H1 (cell line): Measurements from ENCODE around the gene DYNC2I2. TPM values are rescaled to one million over a fixed set of nuclear protein-coding genes. Genes with fewer than 3 reads are reported as not detected.

Experiments
- CTCF ChIA-PET: fragments of 300-600 bp; sonication (Branson Sonifier 250); formaldehyde crosslinking; loops from one replicate; lab custom pipeline; 2021; ENCODE audit not compliant: partially characterized antibody; lab: Charles Lee
- POLR2A ChIA-PET: fragments of 300-600 bp; sonication (Branson Sonifier 250); formaldehyde crosslinking; loops from one replicate; lab custom pipeline; 2021; ENCODE audit warnings: inconsistent platforms; ENCODE audit not compliant: partially characterized antibody; lab: Charles Lee
- DNase-seq, 2 experiments: peaks; one replicate each; pipeline versions ENCODE4 v3.0.0 to v3.0.0-alpha.2; 2010 to 2022; ENCODE audit warnings: low spot score in 2 of 2, low read depth in 1 of 2, mixed read lengths in 1 of 2
- FAIRE-seq: peaks from 2 replicates; lab custom pipeline; 2011; peaks lifted over from hg19 to GRCh38; lab: Jason Lieb, UNC
- H2AFZ ChIP-seq: 2 replicates; pipeline ENCODE4 v1.8.1; 2012; ENCODE audit warnings: low read length, inconsistent platforms
- H2AK5ac ChIP-seq: 2 replicates; pipeline ENCODE4 v1.6.1; 2013; ENCODE audit warnings: low read depth, low read length
- H2BK120ac ChIP-seq: replicated peaks from 2 replicates; pipeline ENCODE3; 2013; ENCODE audit warnings: low read depth, low read length, inconsistent platforms
- H2BK12ac ChIP-seq: 2 replicates; pipeline ENCODE4 v1.6.1; 2013; ENCODE audit warnings: low read depth, low read length
- H2BK15ac ChIP-seq: 2 replicates; pipeline ENCODE4 v1.6.1; 2013; ENCODE audit warnings: low read length
- H2BK20ac ChIP-seq: 2 replicates; pipeline ENCODE4 v1.6.1; 2013; ENCODE audit warnings: low read length
- H2BK5ac ChIP-seq: 2 replicates; pipeline ENCODE4 v1.6.1; 2013; ENCODE audit warnings: low read depth, low read length
- H3K14ac ChIP-seq: 2 replicates; pipeline ENCODE4 v1.6.1; 2013; ENCODE audit warnings: inconsistent platforms; ENCODE audit not compliant: insufficient read length
- H3K18ac ChIP-seq: 2 replicates; pipeline ENCODE4 v1.6.1; 2013; ENCODE audit warnings: low read length; ENCODE audit errors: extremely low read depth
- H3K23ac ChIP-seq: 2 replicates; pipeline ENCODE4 v1.6.1; 2013; ENCODE audit warnings: inconsistent platforms; ENCODE audit not compliant: insufficient read length
- H3K23me2 ChIP-seq: 2 replicates; pipeline ENCODE4 v1.6.1; 2013; ENCODE audit warnings: low read depth, low read length
- H3K27ac ChIP-seq: 2 replicates; pipeline ENCODE4 v1.6.1; 2011; ENCODE audit warnings: low read depth, low read length, inconsistent platforms
- H3K27me3 ChIP-seq, 4 experiments: replicated peaks in 1 of 4; 1 replicate in 1 of 4; 2 replicates in 3 of 4; pipeline versions ENCODE4 v1.6.1 to v1.8.1; 2011 to 2013; ENCODE audit warnings: low read length in 3 of 4, mild to moderate bottlenecking in 3 of 4, inconsistent platforms in 2 of 4, mixed read lengths in 2 of 4, moderate library complexity in 1 of 4; ENCODE audit not compliant: control insufficient read depth in 3 of 4, insufficient read depth in 3 of 4; ENCODE audit errors: extremely low read depth in 1 of 4
- H3K36me3 ChIP-seq, 4 experiments: 2 replicates each; pipeline versions ENCODE4 v1.6.1 to v1.8.1; 2011 to 2013; ENCODE audit warnings: mild to moderate bottlenecking in 4 of 4, low read length in 3 of 4, moderate library complexity in 2 of 4, control low read depth in 1 of 4, inconsistent platforms in 1 of 4; ENCODE audit not compliant: insufficient read depth in 4 of 4, control insufficient read depth in 2 of 4
- H3K4ac ChIP-seq: replicated peaks from 2 replicates; pipeline ENCODE3; 2013; ENCODE audit warnings: low read length, low read depth, mixed read lengths, inconsistent platforms; ENCODE audit not compliant: insufficient read length
- H3K4me1 ChIP-seq, 4 experiments: replicated peaks in 1 of 4; 1 replicate in 1 of 4; 2 replicates in 3 of 4; pipeline versions ENCODE4 v1.6.1 to v1.8.1; 2011 to 2013; ENCODE audit warnings: low read length in 3 of 4, inconsistent platforms in 2 of 4, mixed read lengths in 1 of 4; ENCODE audit not compliant: insufficient read depth in 4 of 4, control insufficient read depth in 3 of 4
- H3K4me2 ChIP-seq, 2 experiments: 2 replicates each; pipeline versions ENCODE4 v1.6.1 to v1.8.1; 2011 to 2013; ENCODE audit warnings: low read depth in 2 of 2, low read length in 2 of 2, control low read depth in 1 of 2, inconsistent platforms in 1 of 2, mild to moderate bottlenecking in 1 of 2; ENCODE audit not compliant: insufficient read depth in 1 of 2
- H3K4me3 ChIP-seq, 4 experiments: fragments of 200-600, 300-600 bp in 1 of 4; sonication (generic), shearing (Covaris generic), sonication (Bioruptor Twin) in 1 of 4; 2 replicates each; pipeline versions ENCODE4 v1.5.1 to v1.8.1; 2011 to 2016; ENCODE audit warnings: low read length in 4 of 4, low read depth in 3 of 4, control low read depth in 2 of 4, inconsistent platforms in 2 of 4, mild to moderate bottlenecking in 2 of 4, mixed read lengths in 1 of 4, moderate library complexity in 1 of 4; ENCODE audit not compliant: insufficient read depth in 2 of 4; ENCODE audit errors: extremely low read depth in 1 of 4
- H3K56ac ChIP-seq: replicated peaks from 2 replicates; pipeline ENCODE3; 2013; ENCODE audit warnings: low read depth, mild to moderate bottlenecking, mixed read lengths, low read length, inconsistent platforms; ENCODE audit not compliant: insufficient read length
- H3K79me1 ChIP-seq: 2 replicates; pipeline ENCODE4 v1.6.1; 2013; ENCODE audit warnings: low read depth, low read length, control low read depth
- H3K79me2 ChIP-seq, 2 experiments: 2 replicates each; pipeline versions ENCODE4 v1.6.1 to v1.8.1; 2012 to 2013; ENCODE audit warnings: low read length in 2 of 2, mild to moderate bottlenecking in 2 of 2, inconsistent platforms in 1 of 2; ENCODE audit not compliant: insufficient read depth in 2 of 2, control insufficient read depth in 1 of 2
- H3K9ac ChIP-seq, 4 experiments: replicated peaks in 1 of 4; 1 replicate in 1 of 4; 2 replicates in 3 of 4; pipeline versions ENCODE4 v1.6.1 to v1.8.1; 2011 to 2013; ENCODE audit warnings: low read depth in 3 of 4, low read length in 3 of 4, control low read depth in 2 of 4, mild to moderate bottlenecking in 2 of 4, moderate library complexity in 2 of 4, inconsistent platforms in 1 of 4; ENCODE audit errors: extremely low read depth in 1 of 4
- H3K9me3 ChIP-seq, 2 experiments: 2 replicates each; pipeline versions ENCODE4 v1.6.1 to v1.8.1; 2012 to 2013; ENCODE audit warnings: mild to moderate bottlenecking in 2 of 2, moderate library complexity in 2 of 2, control low read depth in 1 of 2, inconsistent platforms in 1 of 2, low read depth in 1 of 2, low read length in 1 of 2, mixed read lengths in 1 of 2; ENCODE audit not compliant: insufficient read depth in 2 of 2
- H4K20me1 ChIP-seq, 2 experiments: replicated peaks in 1 of 2; 2 replicates each; pipeline versions ENCODE3 to v1.8.1; 2011 to 2013; ENCODE audit warnings: inconsistent platforms in 2 of 2, low read length in 2 of 2, mild to moderate bottlenecking in 1 of 2; ENCODE audit not compliant: insufficient read depth in 2 of 2, control insufficient read depth in 1 of 2
- H4K5ac ChIP-seq: 2 replicates; pipeline ENCODE4 v1.6.1; 2013; ENCODE audit warnings: low read length, low read depth, mixed read lengths, inconsistent platforms; ENCODE audit not compliant: insufficient read length
- H4K8ac ChIP-seq: 2 replicates; pipeline ENCODE4 v1.8.0; 2013; ENCODE audit warnings: mild to moderate bottlenecking, moderate library complexity, low read length, inconsistent platforms; ENCODE audit not compliant: insufficient read depth; ENCODE audit errors: extremely low read depth
- H4K91ac ChIP-seq: replicated peaks from 2 replicates; pipeline ENCODE3; 2013; ENCODE audit warnings: low read length, mixed read lengths, inconsistent platforms; ENCODE audit not compliant: insufficient read length
- CTCF ChIP-seq, 3 experiments: IDR thresholded peaks; 1 replicate in 2 of 3; 2 replicates in 1 of 3; pipeline versions ENCODE4 v1.5.1 to v1.6.1; 2011; ENCODE audit warnings: low read length in 3 of 3, mild to moderate bottlenecking in 3 of 3, inconsistent platforms in 2 of 3, low read depth in 1 of 3, moderate library complexity in 1 of 3; ENCODE audit not compliant: insufficient read depth in 1 of 3; ENCODE audit errors: control extremely low read depth in 1 of 3
- NANOG ChIP-seq: IDR thresholded peaks from 2 replicates; pipeline ENCODE4 v1.6.1; 2011; ENCODE audit warnings: low read length, low read depth, mild to moderate bottlenecking, inconsistent platforms; ENCODE audit not compliant: insufficient read depth, poor library complexity, severe bottlenecking
- PHF8 ChIP-seq: fragments of 200-600 bp; sonication (generic); conservative IDR thresholded peaks from 2 replicates; pipeline ENCODE4 v1.7.1; 2012; ENCODE audit warnings: low read depth, mild to moderate bottlenecking, inconsistent platforms, low read length, moderate library complexity
- RAD21 ChIP-seq, 2 experiments: IDR thresholded peaks in 1 of 2; conservative IDR thresholded peaks in 1 of 2; 2 replicates each; pipeline ENCODE4 v1.6.1; 2011; ENCODE audit warnings: low read depth in 2 of 2, low read length in 2 of 2, improper control_type of control experiment in 1 of 2, inconsistent platforms in 1 of 2, mild to moderate bottlenecking in 1 of 2, moderate library complexity in 1 of 2
- SP4 ChIP-seq: IDR thresholded peaks from 2 replicates; pipeline ENCODE4 v1.6.1; 2012; ENCODE audit warnings: low read length, inconsistent platforms
- WGBS, 2 experiments: shearing (Covaris generic) in 1 of 2; methylation state at CpG; one replicate each; pipeline versions ENCODE4 v1.1.6 to v1.1.7; 2013 to 2015; ENCODE audit warnings: low lambda C conversion rate in 2 of 2, mixed read lengths in 2 of 2, inconsistent platforms in 1 of 2, low coverage in 1 of 2, missing lambda C conversion rate in 1 of 2; ENCODE audit not compliant: insufficient replicate concordance in 2 of 2, insufficient coverage in 1 of 2, insufficient read length in 1 of 2; ENCODE audit errors: extremely low coverage in 1 of 2, missing lambda C conversion rate in 1 of 2; 5-methylcytosine and 5-hydroxymethylcytosine counted together
- polyA plus RNA-seq, 7 experiments: library from polyadenylated mRNA; depleted of rRNA in 3 of 7; stranded (reverse) in 5 of 7; unstranded in 2 of 7; fragments of >200 nt in 5 of 7; fragments of 200-250 nt in 2 of 7; gene quantifications; 1 replicate in 5 of 7; 2 replicates in 1 of 7; 4 replicates in 1 of 7; pipeline versions ENCODE4 v1.2.1 to v1.2.3, GENCODE V29; 2011 to 2013; ENCODE audit warnings: missing spikeins in 2 of 7, mixed read lengths in 2 of 7
- total RNA-seq: library from RNA; stranded (reverse); fragmentation: NEBNext Ultra II Directional; extraction: Animal tissue kit (Norgen Biotek cat#: 25700); gene quantifications from 2 replicates; pipeline ENCODE4 v1.2.1, GENCODE V29; 2021

The DYNC2I2 gene
- total and polyA plus RNA-seq, 2 of the 8 experiments (the other 6 are each of a cell fraction or from before 2014, with no cell fraction given): 58.0 to 78.5 TPM

DNA sequence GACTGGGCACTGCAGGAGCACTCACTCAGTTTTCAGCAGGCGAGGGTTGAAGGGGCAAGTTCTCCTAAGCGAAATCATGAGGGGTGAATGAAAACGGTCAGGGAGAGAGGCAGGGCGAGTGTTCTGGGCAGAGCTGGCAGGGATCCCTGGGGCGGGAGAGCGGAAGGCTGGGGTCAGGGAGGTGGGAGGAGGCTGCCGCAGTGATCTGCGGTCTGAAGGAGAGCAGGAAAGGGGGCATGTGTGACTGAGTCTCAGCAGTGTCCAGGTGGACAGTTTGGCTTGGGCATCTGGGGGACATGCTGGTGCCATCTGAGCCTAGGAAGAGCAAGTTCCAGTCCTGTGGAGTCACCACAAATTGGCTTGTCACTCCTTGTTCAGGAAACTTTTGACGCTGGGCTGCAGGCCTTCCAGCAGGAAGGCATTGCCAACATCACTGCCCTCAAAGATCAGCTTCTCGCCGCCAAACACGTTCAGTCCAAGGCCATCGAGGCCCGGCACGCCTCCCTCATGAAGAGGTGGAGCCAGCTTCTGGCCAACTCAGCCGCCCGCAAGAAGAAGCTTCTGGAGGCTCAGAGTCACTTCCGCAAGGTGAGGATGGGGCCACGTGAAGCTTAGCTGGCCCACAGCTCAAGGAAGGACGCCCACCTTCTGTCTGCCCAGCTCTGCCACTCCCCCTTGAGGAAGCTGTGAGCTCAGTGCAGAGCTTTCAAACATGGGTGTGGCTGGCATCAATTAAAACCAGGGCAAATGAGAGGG lies 31.1 kb downstream of the DYNC2I2 start:
- peaks cover 25 to 53% (median 39%) of the 10 kb centered on the region in 4 experiments for H3K36me3 ChIP-seq
- peaks cover 5% of the 10 kb centered on the region for H3K79me1 ChIP-seq
- H4K91ac ChIP-seq: no peak overlapping the region
- no peak overlapping the region for H2BK5ac ChIP-seq
- H3K56ac ChIP-seq: no peak overlapping the region
- no peak overlapping the region for H2BK12ac ChIP-seq
- WGBS, 2 experiments: 91% methylated on average over 17 of the region's 20 CpGs; no CpG with 5 or more reads in 1 of the 2 experiments
- H3K4me1 ChIP-seq: no peaks in the 10 kb centered on the region
- no peak overlapping the region for H2AK5ac ChIP-seq
- no peak for DNase-seq
- H3K14ac ChIP-seq: no peak overlapping the region
- no peak overlapping the region for H3K23ac ChIP-seq
- H4K5ac ChIP-seq: no peak overlapping the region
- no peak overlapping the region for H3K4me3 ChIP-seq
- ChIA-PET CTCF (interaction anchor here (0.5 to 2.6 kb wide), 10 partner anchors 8 to 368 kb away, joined by 3 to 13 read pairs (median 4); no protein-coding TSS in a partner anchor), POLR2A (interaction anchor here (0.7 to 5.3 kb wide), 6 partner anchors 9 to 71 kb away, joined by 3 to 28 read pairs (median 4); no protein-coding TSS in a partner anchor)
- H2AFZ ChIP-seq: no peak overlapping the region
- no peaks in the 10 kb centered on the region for H3K23me2 ChIP-seq
- no peak overlapping the region for H2BK15ac ChIP-seq
- FAIRE-seq: no peak
- no peaks in the 10 kb centered on the region for H3K79me2 ChIP-seq
- H2BK120ac ChIP-seq: no peak overlapping the region
- no peak overlapping the region for H4K8ac ChIP-seq
- H3K4me2 ChIP-seq: no peak overlapping the region
- H3K27me3 ChIP-seq: no peaks in the 10 kb centered on the region
- no peaks in the 10 kb centered on the region for H3K9me3 ChIP-seq
- H2BK20ac ChIP-seq: no peak overlapping the region
- H4K20me1 ChIP-seq: peaks cover 3 to 17% of the 10 kb centered on the region in 2 experiments
- H3K18ac ChIP-seq: no peak overlapping the region
- TF ChIP-seq CTCF (IDR thresholded peaks at IDR 0.05; ENCODE audit: control extremely low read depth in 1 of 3, insufficient read depth in 1 of 3, low read depth in 1 of 3, low read length in 3 of 3): peak; percentile 11 to 31 (median 14); a peak in 3 of 4 replicates
- no peak for TF ChIP-seq NANOG
- TF ChIP-seq PHF8: no peak
- TF ChIP-seq RAD21 (IDR thresholded peaks at IDR 0.05 in 1 of 2, conservative IDR thresholded peaks at IDR 0.05 in 1 of 2; ENCODE audit: low read depth in 2 of 2, low read length in 2 of 2): peak in 1 of 2 experiments; percentile 38; a peak in 2 of 4 replicates
- no peak for TF ChIP-seq SP4
- TF ChIP-seq, all 59 proteins: peak for 2
- Histone ChIP-seq H3K27ac (no peak overlapping the region), H3K4ac (no peak overlapping the region), H3K9ac (no peak overlapping the region)
